GM12892 (cell line): ENCODE results near the gene CA6.
"Not testable (repeated sequence)": the region's sequence is repeated elsewhere in the genome, so short reads cannot be mapped to it uniquely, and the experiment has no call there.

Source experiments
- POLR2A ChIP-seq: IDR thresholded peaks from 2 replicates; pipeline ENCODE4 v1.6.1; 2011; ENCODE audit warnings: low read depth, low read length, control low read depth
- POLR2AphosphoS5 ChIP-seq: IDR thresholded peaks from 2 replicates; pipeline ENCODE4 v1.6.1; 2011; ENCODE audit warnings: low read depth, low read length, control low read depth
- TAF1 ChIP-seq: IDR thresholded peaks from 2 replicates; pipeline ENCODE4 v1.6.1; 2011; ENCODE audit warnings: low read depth, mild to moderate bottlenecking, control low read depth, low read length, borderline replicate concordance

- not testable (repeated sequence) for TF ChIP-seq POLR2A, POLR2AphosphoS5, TAF1
Observed at GRCh38 chr1:8898418-8898817, 47.2 kb upstream of the CA6 start.
